LNCAP (cell line): ENCODE measurements around the gene MYO7B.

Experiments used
- TF ChIP-seq, protein P1 (sequence below): fragments of 450-650 bp; IDR thresholded peaks from 2 replicates; pipeline ENCODE4 v1.5.1; 2017; ENCODE audit warnings: mild to moderate bottlenecking

The MYO7B gene

DNA sequence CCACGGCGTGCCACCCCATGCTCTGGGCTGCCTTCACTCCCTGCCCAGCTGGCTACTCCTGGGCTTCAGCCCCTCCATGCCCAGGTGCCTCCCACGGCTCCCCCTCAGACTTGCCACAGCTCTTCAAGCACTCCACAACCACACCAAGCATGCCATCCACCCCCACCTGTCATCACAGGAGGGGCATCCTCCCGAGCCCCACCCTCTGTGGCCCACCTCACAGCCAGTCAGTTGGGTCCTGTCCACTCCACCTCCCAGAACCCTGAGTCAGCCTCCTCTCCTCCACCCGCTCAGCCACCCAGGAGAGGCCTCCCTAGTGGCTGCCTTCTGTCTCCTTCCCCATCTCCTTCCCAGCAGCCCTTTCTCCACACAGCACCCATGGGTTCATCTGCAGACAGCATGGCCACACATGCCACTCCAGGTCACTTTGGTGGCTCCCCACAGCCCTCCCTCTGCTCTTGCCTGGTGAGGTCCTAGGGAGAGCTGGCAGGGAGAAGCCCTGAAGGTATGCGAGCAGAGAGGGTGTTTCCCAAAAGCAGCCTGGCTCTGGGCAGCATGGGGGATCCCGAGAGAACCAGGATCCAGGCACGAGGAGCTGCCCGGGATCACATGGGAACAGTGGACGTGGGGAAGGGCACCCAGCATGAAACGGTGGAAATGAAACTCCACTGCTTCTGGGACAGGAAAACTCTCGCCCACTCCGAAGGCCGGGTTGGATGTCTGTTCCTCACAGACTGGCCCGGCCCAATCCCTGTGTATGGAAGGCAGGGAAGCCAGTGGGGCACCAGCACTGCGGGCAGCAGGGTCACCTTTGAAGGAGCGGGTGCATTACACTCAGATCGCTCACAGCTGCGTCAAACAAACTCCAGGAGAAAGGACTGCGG, 137.1 kb downstream of the MYO7B start:
- TF ChIP-seq, protein P1, sequence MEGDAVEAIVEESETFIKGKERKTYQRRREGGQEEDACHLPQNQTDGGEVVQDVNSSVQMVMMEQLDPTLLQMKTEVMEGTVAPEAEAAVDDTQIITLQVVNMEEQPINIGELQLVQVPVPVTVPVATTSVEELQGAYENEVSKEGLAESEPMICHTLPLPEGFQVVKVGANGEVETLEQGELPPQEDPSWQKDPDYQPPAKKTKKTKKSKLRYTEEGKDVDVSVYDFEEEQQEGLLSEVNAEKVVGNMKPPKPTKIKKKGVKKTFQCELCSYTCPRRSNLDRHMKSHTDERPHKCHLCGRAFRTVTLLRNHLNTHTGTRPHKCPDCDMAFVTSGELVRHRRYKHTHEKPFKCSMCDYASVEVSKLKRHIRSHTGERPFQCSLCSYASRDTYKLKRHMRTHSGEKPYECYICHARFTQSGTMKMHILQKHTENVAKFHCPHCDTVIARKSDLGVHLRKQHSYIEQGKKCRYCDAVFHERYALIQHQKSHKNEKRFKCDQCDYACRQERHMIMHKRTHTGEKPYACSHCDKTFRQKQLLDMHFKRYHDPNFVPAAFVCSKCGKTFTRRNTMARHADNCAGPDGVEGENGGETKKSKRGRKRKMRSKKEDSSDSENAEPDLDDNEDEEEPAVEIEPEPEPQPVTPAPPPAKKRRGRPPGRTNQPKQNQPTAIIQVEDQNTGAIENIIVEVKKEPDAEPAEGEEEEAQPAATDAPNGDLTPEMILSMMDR: no peak

DNA sequence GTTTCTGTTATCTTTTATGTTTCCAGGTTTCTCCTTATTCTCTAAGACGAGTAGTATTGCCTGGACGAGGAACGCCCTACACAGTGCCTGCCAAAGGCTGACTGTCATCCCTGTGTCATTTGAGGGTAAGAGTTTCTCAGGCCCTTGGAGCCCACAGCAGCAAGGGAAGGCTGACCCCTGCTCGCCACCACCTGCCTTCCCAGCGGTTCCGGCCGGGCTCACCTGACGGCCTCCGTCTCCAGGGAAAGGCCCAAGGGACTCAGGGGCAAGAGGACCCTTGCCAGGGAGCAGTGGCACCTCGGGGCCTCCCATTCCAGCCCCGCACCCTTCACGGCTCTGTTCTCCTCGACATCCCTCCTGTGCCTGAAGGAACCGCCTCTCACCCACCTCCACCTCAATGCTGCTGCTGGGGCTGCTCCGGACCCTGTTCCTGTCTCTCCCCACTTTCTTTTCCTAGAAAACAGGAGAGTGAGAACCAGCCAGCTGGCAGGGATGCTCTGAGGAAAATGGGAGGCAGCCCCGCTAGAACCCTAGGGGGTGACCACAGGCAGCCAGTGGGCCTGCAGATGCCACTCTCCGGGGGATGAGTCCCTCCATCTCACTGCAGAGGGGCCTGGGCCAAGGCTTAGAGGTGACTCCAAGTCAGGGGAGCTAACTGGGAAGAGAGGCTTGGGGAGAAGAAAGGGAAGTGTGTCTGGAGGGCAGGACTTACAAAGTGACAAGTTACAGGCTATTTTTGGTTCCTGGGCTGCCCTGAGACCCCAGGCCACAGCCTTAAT, 138.0 kb downstream of the MYO7B start:
- TF ChIP-seq, protein P1: no peak

GRCh38 chr2:127674241-127675209, 139.0 kb downstream of the MYO7B start:
- TF ChIP-seq, protein P1: no peak

GRCh38 chr2:127675331-127676261, 140.1 kb downstream of the MYO7B start, which contains the start of gene LIMS2:
Gene LIMS2, minus strand, starts transcription at chr2:127675530. Its CDS starts 506 bp downstream, at chr2:127675024.
- TF ChIP-seq, protein P1: no peak

- TF ChIP-seq, protein P1: no peak
These were observed 141.4 kb downstream of the MYO7B start for GRCh38 chr2:127676906-127677305.

DNA sequence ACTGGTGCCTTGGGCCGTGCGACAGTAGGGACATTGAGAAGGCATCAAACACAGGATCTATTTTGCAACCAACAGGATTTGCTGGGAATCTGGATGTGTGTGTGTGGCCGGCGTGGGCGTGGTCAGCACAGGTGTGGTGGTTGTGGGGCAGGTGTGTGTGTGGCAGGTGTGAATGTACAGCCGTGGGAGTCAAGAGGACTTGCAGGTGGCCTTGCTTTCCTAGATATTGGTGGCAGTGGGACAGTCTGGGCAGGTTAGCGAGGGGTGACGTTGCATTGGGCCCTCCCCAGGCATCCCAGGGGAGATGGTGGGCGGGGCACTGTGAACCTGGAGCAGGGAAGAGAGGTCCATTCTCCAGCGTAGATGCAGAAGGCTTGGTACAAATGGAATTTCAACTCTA, 143.0 kb downstream of the MYO7B start:
- TF ChIP-seq, protein P1: no peak
